IgD-negative memory B cell (primary cell): ENCODE measurements around the gene FOLH1. TPM values are rescaled to one million over a fixed set of nuclear protein-coding genes. Genes with fewer than 3 reads are reported as not detected.

Source experiments
- polyA plus RNA-seq: library from polyadenylated mRNA; unstranded; fragments of 300-500 nt; fragmentation: Illumina TruSeq; gene quantifications from one replicate; pipeline ENCODE4 v1.2.3, GENCODE V29; 2021

Gene FOLH1
- polyA plus RNA-seq, 1 donor from 2014 or later, result not detected

Other genes starting within 250 kb of the FOLH1 start
- gene TRIM51G, start 224.7 kb downstream of the FOLH1 start, polyA plus RNA-seq, result not detected
- not detected for gene TRIM49B, start 179.8 kb downstream of the FOLH1 start, polyA plus RNA-seq
- not detected for gene TRIM64C, start 149.5 kb downstream of the FOLH1 start, polyA plus RNA-seq